ENCODE results near the gene ZNF334.

The ZNF334 gene

DNA sequence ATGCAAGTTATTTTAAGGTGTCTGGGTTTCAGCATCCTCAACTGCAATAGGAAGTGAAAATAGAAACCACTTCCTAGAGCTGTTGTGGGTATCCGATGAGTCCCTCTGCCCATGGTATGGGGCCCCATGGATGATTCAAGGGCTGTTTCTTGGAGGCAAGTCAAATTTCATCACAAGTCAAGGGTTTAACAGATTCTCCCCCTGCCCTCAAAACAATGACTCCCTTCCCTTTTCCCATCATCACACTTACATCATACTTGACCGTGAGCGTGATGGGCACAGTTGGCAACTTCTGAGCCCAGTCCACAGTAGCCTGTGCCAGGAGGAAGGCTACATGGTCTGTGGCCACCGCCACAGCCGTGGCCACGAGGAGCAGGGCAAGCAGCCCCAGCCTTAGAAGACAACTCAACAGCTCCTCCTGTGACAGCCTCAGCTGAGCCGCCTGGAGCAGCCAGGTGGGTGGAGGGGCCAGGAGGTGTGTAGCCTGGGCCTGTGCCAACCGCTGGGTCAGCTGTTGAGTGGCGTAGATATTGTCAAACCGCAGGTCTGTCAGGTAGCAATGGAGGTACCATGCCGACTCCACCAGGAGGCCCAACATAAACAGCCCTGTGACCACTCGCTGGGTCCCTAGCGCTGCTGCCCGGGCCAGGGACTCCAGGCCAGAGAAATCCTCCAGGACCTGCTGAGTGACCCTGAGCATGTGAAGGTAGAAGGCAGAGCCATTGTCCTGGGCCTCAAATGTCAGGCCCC is 31.9 kb upstream of the ZNF334 start:
- DNase-seq: peak; percentile 98

DNA sequence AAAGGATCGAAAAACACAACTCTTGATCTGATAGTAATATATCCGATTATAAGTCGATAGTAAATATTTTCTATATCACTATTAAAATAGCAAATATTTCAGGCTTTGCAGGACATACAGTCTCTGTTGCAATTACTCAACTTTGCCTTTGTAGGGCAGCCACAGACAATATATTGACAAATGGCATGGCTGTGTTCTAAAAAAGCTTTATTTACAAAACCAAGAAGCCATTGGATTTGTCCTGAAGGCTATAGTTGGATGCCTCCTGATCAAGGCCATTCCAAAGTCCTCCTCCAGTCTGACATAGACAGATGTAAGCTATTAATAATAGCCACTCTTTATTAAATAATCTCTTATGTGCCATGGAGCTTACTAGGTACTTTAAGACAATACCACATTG is 31.2 kb upstream of the ZNF334 start:
- peak; percentile 37 for DNase-seq

DNA sequence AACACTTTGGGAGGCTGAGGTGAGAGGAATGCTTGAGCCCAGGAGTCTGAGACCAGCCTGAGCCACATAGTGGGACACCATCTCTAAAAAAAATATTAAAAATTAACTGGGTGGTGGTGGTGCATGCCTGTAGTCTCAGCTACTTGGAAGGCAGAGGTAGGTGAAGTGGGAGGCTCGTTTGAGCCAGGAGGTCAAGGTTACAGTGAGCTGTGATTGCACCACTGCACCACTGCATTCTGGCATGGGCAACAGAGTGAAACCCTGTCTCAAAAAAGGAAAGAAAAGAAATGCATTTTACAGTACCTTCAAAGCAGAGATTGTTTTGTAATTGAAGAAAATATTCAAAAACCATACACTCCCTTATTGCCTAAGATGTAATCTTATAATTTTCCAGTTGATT is 30.6 kb upstream of the ZNF334 start:
- DNase-seq: no peak

DNA sequence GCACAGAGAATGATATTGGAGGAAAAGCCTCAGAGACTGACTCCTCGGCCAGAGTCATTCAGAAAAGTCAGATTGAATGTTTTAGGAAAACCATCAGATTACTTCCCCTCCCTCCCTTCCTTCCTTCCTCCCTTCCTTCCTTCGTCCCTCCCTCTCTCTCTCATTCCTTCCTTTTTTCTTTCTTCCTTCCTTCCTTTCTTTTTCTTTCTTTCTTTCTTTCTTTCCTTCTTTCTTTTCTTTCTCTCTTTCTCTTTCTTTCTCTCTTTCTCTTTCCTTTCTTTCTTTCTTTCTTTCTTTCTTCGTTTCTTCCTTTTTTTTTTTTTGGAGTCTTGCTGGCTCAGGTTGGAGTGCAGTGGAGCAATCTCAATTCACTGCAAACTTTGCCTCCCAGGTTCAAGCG is 29.7 kb upstream of the ZNF334 start:
- DNase-seq: no peak

DNA sequence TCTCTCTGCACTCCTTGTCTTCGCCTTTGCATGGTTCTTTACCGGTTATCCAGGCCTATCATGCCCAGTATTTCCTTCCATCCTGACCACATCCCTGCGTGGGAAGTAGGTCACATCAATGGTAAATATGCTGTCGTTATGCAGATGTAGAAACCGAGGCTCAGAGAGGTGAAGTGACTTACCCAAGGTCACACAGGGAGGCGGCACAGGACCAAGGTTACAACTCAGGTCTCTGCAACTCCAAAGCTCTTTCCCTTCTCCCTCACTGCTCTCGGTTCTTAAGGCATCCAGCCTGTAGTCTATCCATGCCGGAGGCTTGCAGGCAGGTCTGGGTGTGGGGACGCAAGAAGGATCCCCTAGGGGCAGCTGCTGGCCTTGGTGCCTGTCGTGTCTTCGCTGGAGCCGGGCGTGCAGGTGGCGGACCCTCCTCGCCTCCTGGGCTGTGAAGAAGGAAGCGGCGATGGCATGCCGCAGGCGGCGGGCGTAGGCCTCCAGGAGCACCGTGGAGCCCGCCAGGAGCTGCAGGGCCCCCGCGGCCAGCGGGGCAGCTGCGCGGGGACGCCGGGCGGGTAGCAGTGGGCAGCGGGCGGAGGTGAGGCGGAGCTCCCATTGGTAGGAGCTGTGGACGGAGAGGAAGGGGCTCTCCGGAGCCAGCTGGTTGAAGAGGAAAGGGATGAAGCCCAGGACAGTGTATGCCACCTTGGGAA is 28.0 kb upstream of the ZNF334 start:
- no peak for DNase-seq

DNA sequence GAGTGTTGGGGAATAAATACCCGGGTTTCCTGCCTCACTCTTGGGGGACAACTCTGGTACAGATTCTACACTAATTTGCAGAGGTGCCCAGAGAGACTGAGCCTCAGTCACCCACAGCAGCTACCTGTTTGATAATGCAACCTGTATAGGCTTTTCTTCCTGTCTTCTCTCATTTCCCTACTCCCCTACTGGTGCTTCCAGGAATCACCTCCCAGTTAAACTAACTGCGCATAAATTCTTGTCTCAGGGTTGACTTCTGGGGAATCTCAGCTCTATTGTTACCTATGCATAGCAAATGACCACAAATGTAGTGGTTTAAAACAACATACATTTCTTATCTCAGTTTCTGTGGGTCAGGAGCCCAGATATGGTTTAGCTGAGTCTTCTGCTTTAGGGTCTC is 25.8 kb upstream of the ZNF334 start:
- DNase-seq: no peak

DNA sequence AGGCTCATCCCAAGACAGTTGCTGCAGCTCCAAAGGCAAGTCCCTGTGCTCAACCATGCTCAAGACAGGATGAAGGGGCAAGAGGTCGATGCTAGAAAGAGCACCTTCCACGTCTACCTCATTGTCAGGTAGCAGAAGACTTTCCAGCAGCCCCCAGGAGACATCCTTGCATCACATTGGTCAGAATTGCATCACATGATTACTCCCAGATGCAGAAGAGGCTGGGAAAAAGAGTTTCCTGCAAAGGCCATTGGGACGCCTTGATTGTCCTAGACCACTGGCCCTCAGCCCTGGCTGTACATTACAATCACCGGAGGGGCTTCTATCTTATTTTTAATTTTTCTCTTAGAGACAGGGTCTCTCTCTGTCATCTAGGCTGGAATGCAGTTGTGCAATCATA is 17.3 kb upstream of the ZNF334 start:
- DNase-seq: no peak

DNA sequence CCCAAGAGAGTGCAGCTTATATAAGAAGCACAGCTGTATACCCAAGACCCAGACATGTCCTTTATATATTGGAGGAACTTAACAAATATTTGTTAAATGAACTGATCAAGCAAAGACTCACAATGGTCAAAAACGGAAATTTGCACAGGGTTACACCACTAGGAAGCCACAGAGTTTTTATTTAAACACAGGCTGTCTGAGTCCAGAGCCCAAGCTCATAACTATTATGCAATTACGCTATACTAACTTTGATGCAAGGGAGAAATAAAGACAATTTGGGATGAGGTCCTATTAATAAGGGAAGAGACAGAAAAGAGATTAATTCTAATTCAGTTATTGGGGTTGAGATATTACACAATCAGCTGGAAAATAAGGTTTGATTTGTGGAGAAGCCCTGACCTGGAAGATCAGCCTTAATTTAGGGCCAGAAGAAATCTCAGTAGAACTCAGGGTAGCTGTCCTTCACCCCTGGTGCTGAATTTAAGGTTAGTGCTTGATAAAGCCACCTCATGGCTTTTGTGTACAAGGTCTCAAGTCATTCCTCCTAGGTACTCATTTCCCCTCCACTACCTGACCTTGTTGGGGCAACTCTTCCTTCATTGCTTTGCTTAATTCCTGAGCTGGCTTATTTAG is 10.5 kb upstream of the ZNF334 start:
- no peak for DNase-seq

DNA sequence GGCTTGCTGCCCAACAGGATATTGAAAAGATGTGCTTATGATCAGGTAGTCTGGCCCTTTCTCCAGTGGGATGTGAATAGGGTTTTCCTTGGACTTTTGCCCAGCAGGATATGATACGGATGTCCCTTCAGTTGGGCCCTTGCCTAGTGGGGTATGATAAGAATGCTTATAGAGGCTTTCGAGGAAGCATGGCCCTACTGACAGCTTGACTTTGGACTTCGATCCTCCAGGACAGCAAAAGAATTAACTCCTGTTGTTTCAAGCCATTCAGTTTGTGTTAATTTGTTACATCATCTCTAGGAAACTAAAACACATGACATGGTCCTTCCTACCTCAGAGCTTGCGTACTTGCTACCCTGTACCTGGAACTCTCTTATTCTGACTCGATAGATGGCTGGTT is 9.7 kb upstream of the ZNF334 start:
- DNase-seq: no peak

DNA sequence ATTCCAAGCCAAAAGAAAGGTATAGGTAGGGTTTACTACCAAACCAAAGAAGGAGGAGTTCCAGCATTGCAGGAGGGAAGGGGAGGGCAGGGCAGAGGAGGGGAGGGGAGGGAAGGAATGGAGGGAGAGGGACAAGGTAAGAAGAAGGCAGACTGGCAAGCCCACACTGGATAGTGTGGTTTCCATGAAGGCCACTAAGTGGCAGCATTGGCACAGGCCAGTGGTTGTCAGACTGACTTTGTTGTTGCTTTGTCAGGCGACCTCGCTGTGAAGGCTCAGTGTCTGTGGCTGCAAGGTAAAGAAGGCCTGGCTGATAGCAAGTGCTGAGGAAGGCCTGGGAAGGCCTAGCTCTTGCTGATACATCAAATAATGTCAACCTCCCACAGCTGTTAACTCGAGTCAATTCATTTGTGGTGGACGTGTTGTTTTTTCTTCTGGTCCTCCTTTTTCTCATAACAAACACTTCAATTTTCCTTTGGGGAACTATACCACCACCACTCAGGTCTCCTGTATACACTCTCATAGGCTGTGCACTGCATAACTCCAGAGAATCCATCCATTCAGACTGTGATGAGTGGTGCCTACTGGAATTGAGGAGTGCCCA is 7.7 kb upstream of the ZNF334 start:
- DNase-seq: peak; percentile 54

DNA sequence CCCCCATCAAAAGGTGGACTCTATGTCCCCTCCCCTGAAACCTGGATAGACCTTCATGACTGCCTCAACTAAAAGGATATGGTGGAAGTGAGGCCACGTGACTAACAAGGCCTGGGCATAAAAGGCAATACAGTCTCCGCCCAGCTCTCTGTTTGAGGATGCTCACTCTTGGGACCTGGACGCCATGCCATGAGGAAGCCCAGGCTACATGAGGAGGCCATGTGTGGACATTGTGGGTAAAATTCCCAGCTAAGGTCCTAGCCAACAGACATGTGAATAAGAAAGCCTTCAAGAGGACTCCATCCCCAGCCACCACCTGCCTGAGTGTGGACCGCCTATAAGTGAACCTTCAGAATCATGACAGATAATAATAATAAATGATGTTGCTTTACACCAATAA is 7.2 kb upstream of the ZNF334 start:
- DNase-seq: no peak

DNA sequence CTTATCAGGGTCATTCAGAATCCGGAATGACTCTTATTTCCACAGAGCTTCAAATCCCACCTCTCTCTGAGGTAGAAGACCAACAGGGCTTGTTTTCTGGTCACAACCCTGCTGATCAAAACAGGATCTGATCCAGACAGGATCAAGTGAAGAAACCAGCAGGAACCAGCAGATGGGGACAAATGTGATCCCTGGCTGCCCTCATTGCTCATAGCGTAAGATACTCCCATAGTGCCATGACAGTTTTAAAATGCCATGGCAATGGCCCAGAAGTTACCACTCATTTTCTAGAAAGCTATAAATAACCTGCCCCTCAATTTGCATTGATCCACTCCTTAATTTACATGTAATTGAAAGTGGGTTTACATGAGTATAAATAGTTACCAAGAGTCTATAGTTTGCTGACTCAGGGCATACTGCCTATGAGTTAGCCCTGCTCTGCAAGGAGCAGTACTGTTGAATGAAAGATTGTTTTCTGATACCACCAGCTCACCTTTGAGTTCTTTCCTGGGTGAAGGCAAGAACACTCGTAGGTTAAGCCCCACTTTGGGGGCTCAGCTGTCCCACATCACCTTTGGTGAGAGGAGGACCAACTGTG is 6.2 kb upstream of the ZNF334 start:
- DNase-seq: no peak

DNA sequence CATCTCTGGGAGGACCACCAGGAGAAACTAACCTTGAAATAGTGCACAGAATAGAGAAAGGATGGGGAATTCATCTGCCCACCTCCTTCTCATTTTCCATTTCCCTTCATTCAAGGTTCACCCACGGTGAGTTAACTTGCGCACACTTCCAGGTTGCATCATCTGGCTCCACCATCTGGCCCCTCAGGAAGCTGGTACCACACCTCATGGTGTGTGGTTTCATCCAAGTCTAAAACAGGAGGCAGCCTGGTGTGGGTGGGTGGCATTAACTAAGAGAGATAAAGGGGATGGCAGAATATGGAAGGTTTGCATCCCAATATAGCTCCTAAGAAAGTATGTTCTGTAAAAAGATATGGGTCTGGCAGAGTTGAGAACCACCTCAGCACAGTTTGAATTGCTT is 3.8 kb downstream of the ZNF334 start:
- no peak for DNase-seq

DNA sequence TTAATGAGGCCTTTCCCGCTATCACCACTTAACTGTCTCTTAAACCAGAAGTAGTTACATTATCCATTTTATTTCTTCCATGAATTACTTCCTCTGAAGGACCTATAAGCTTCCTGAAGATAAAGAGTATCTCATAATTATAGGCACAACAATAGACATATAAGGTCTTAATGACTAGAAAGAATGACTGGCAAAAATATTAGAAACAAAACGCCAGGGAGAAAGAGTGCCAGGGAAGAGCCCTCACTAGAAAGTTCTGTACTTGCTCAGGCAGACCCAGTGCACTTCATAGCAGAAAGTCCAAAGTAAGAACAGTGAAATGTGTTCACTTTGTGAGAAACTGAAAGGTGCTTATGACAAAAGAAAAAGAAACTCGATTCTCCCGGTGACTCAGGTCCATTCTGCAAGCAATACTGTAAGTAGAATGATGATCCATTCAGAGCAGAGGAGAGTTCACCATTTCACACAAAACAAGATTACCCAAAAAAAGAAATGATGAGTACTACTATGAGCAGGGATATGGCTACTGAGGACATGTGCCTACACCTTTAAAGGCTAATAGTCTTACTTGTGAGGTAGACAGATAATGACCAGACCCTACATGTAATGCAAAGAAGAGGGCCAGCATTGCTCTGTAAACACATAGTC is 5.5 kb downstream of the ZNF334 start:
- DNase-seq: no peak

DNA sequence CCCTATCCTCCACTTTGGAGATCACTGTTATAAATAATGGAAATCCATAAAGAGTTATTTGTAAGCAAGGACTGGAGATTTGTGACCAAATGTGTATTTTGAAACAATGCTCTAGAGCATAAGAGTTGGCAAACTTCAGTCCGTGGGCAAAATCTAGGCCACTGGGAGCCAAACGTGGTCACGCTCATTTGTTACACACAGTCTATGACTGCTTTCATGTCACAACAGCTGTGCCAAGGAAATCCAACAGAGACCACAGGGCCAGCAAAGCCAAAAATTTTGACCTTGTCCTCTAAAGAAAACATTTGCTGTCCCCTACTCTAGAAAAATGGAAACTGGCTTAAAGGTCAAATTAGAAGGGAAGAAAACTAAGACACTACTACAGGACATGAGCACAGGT is 7.9 kb downstream of the ZNF334 start:
- no peak for DNase-seq

DNA sequence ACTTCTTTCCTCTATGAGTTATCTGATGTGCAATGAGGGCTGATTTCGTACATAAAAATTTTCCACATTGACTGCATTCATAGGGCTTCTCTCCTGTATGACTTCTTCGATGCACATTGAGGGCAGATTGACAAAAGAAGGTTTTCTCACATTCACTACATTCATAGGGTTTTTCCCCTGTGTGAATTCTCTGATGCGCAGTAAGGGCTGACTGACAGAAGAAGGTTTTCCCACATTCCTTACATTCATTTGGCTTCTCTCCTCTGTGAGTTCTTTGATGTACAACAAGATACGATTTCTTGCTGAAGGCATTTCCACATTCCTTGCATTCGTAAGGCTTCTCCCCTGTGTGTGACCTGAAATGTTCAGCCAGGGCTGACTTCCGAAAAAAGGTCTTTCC is 11.4 kb downstream of the ZNF334 start:
- no peak for DNase-seq

DNA sequence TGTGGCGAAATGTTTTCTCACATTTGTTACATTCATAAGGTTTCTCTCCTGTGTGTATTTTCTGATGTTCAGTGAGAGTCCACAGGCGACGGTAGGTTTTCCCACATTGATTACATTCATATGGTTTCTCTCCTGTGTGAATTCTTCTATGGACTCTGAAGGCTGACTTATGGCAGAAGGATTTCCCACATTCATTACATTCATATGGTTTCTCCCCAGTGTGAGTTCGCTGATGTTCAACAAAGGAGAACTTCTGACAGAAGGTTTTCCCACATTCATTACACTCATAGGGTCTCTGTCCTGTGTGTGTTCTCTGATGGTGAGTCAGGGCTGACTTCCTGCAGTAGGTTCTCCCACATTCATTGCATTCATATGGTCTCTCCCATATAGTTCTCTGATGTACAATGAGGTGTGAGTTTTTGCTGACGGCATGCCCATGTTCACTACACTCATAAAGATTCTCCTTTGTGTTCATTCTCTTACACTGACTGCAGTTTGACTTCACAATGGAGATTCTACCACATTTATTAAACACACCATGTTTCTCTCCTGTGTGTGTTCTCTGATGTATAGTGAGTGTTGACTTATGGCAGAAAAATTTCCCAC is 11.9 kb downstream of the ZNF334 start:
- DNase-seq: no peak

DNA sequence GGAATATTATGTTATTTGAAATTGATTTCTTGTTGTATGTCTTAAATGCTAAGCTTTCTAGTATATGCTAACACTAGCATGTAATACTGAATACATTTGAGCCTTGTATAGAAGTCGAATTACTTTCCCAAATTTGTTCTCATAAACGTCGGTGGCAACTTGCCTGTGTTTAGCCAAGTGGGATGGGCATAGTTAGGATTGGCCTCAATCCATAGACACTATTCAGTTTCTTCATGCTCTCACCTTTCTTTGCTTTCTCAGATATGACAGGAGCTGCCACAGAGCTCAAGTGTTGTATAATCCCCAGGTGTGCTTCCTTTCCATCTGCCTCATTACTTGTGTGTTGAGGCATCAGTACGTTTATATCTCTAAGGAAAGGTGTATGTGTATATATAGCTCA is 19.3 kb downstream of the ZNF334 start:
- no peak for DNase-seq

DNA sequence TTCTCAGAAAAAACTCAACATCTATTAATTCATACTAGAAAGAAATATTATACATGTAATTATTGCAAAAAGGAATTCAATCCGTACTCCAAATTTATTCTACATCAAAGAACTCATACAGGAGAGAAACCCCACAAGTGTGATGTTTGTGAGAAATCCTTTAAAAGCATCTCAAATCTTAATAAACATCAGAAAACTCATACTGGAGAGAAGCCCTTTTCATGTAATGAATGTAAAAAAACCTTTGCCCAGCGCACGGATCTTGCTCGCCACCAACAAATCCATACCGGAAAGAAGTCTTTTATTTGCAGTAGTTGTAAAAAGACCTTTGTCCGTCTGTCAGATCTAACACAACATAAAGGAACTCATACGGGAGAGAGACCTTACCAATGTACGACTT is 22.0 kb downstream of the ZNF334 start:
- no peak for DNase-seq

DNA sequence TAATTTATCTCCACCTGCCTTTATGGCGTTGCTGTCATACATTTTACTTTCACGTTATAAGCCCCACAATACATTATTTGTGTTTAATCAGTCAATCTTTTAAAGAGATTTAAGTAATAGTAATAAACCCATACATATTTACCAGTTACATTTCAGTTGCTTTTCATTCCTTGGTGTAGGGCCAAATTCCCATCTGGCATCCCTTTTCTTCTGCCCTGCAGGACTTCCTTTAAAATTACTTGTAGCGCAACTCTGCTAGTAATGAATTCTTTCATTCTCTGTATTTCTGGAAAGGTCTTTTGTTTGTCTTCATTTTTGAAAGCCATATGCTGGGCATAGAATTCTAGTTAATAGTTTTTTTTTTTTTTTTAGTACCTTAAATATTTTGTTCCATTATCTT is 24.9 kb downstream of the ZNF334 start:
- no peak for DNase-seq

DNA sequence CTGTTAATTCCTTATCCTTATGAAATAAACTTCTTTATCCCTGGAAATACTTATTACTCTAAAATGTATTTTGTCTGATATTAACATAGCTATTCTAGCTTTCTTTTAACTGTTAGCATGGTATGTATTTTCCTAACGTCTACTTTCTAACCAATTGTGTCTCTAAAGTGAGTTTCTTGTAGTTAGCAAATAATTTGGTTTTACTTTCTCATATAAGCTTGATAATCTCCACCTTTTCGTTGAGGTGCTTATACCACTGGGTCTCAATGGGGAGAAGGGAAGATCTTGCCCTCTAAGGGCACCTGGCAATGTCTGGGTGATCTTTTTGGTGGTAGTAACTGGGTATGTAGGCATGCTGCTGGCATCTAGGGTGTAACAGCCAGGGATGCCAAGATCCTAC is 25.7 kb downstream of the ZNF334 start:
- DNase-seq: no peak

DNA sequence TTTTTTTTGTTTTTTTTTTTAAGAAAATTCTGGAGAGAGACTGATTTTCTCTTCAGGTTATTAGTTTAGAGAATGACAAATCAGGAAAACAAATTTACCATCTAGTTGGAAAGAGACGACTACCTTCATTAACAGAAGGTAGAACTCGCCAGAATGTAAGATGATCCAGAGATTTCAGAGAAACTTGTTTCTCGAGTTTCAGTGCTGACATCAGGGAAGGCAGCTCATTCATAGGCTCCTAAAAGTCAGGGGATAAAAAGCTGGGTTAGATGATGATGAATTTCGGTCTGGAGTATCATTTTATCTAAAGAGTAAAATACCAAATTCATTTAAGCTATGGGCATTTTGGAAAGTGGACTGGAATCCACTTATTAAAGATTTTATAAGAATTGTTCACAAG is 27.9 kb downstream of the ZNF334 start:
- DNase-seq: no peak

DNA sequence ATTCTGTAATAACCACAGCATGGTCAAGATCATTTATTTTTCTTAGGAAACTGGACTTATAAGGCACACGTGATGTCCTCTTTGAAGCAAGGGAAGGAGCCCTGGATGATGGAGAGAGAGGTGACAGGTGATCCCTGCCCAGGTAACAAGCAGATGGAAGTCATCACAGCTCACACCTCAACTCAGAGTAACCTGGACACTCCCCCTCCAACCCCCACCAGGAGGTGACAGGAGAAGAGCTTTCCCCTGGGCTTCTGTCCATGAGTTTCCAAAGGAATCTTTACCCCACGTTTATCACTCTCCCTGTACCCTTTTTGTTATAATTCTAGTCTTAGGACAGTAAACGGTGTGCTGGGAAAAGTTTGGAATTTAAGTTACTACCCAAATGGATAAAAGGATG is 28.4 kb downstream of the ZNF334 start:
- DNase-seq: no peak

All from inflammatory macrophage treated with lipopolysaccharide for 4 hours (primary cell).